ENCODE measurements around the gene UBASH3B. TPM values are rescaled to one million over a fixed set of nuclear protein-coding genes. Genes with fewer than 3 reads are reported as not detected.

The UBASH3B gene
- total RNA-seq, 1 donor from 2014 or later: 2.6 TPM

GRCh38 chr11:122756417-122756816, 100.9 kb downstream of the UBASH3B start:
- Histone ChIP-seq H3K9me3 (replicated peaks) (no peaks in the 10 kb centered on the region), H3K36me3 (no peaks in the 10 kb centered on the region), H3K27ac (replicated peaks) (no peak overlapping the region), H3K4me3 (no peak overlapping the region), H3K4me1 (peaks cover 7% of the 10 kb centered on the region), H3K27me3 (ENCODE audit: low read depth) (peaks cover 5% of the 10 kb centered on the region)
- DNase-seq: peak; percentile 33
- intact Hi-C loops (cut with micrococcal nuclease): no loop called here
- peak; percentile 33 for TF ChIP-seq CTCF (IDR thresholded peaks at IDR 0.05; ENCODE audit: borderline replicate concordance)

DNA sequence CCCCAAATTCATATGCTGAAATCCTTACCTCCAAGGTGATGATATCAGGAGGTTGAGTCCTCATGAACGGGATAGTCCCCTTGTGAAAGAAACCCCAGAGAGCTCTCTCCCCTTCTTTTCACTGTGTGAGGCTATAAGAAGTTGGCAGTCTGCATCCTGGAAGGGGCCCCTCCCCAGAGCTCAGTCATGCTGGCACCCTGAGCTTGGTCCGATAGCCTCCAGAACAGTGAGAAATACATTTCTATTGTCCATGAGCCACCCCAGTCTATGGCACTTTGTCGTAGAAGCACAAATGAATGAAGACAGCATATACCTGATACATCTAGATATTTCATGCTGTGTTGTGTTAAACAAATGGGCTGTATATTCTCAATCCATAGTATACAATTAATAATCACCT, 101.7 kb downstream of the UBASH3B start:
- TF ChIP-seq CTCF (IDR thresholded peaks at IDR 0.05; ENCODE audit: borderline replicate concordance): no peak
- intact Hi-C loops (cut with micrococcal nuclease): no loop called here
- Histone ChIP-seq H3K9me3 (replicated peaks) (no peaks in the 10 kb centered on the region), H3K4me3 (no peak overlapping the region), H3K27me3 (ENCODE audit: low read depth) (peaks cover 5% of the 10 kb centered on the region), H3K27ac (replicated peaks) (no peak overlapping the region), H3K36me3 (no peaks in the 10 kb centered on the region), H3K4me1 (peaks cover 7% of the 10 kb centered on the region)
- no peak for DNase-seq

GRCh38 chr11:122758339-122758738, 102.8 kb downstream of the UBASH3B start:
- Histone ChIP-seq H3K4me1 (peaks cover 7% of the 10 kb centered on the region), H3K36me3 (no peaks in the 10 kb centered on the region), H3K27ac (replicated peaks) (no peak overlapping the region), H3K27me3 (ENCODE audit: low read depth) (peaks cover 5% of the 10 kb centered on the region), H3K9me3 (replicated peaks) (no peaks in the 10 kb centered on the region), H3K4me3 (no peak overlapping the region)
- intact Hi-C loops (cut with micrococcal nuclease): no loop called here
- DNase-seq: no peak
- TF ChIP-seq CTCF (IDR thresholded peaks at IDR 0.05; ENCODE audit: borderline replicate concordance): no peak

DNA sequence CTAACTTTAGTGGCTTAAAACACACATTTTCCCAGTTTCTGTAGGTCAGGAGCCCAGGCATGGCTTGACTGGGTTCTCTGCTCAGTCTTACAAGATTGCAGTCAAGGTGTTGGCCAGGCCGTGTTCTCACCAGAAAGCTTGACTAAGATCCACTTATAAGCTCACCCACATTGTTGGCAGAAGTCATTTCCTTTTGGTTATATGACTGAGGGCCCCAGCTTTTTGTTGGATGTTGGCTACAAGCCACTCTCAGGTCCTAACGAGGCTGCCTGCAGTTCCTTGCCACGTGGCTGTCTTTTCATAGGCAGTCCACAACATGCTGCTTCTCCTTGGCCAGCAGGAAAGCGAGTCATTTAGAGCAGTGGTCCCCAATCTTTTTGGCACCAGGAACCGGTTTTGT, 103.5 kb downstream of the UBASH3B start:
- H3K36me3 ChIP-seq: no peaks in the 10 kb centered on the region
- intact Hi-C loops (cut with micrococcal nuclease): no loop called here
- no peak overlapping the region for H3K27ac ChIP-seq (replicated peaks)
- TF ChIP-seq CTCF (IDR thresholded peaks at IDR 0.05; ENCODE audit: borderline replicate concordance): no peak
- H3K27me3 ChIP-seq (ENCODE audit: low read depth): peaks cover 5% of the 10 kb centered on the region
- H3K4me1 ChIP-seq: peaks cover 7% of the 10 kb centered on the region
- no peak for DNase-seq
- H3K4me3 ChIP-seq: no peak overlapping the region
- no peaks in the 10 kb centered on the region for H3K9me3 ChIP-seq (replicated peaks)

GRCh38 chr11:122763108-122763507, 107.6 kb downstream of the UBASH3B start:
- no peaks in the 10 kb centered on the region for H3K36me3 ChIP-seq
- no peaks in the 10 kb centered on the region for H3K27me3 ChIP-seq (ENCODE audit: low read depth)
- DNase-seq: no peak
- peaks cover 7% of the 10 kb centered on the region for H3K4me1 ChIP-seq
- intact Hi-C loops (cut with micrococcal nuclease): no loop called here
- TF ChIP-seq CTCF (IDR thresholded peaks at IDR 0.05; ENCODE audit: borderline replicate concordance): no peak
- H3K27ac ChIP-seq (replicated peaks): no peak overlapping the region
- H3K4me3 ChIP-seq: no peak overlapping the region
- H3K9me3 ChIP-seq (replicated peaks): no peaks in the 10 kb centered on the region

Measured in left ventricle myocardium inferior (tissue), 1 donor.